Sigmoid colon (tissue), 4 donors: ENCODE results near the gene ALKBH1.
"Not testable (repeated sequence)": the region's sequence is repeated elsewhere in the genome, so short reads cannot be mapped to it uniquely, and the experiment has no call there.

Source experiments
- POLR2A ChIP-seq, 2 donors: fragments of 450-650 bp; IDR thresholded peaks; one replicate each; pipeline ENCODE4 v1.6.1; 2016; ENCODE audit warnings: antibody characterized with exemption in 2 of 2, mild to moderate bottlenecking in 2 of 2, moderate library complexity in 2 of 2
- POLR2AphosphoS5 ChIP-seq, 4 donors: sonication (generic); formaldehyde crosslinking; IDR thresholded peaks; one replicate each; pipeline ENCODE4 v1.6.1; 2017; ENCODE audit warnings: antibody characterized with exemption in 4 of 4

DNA sequence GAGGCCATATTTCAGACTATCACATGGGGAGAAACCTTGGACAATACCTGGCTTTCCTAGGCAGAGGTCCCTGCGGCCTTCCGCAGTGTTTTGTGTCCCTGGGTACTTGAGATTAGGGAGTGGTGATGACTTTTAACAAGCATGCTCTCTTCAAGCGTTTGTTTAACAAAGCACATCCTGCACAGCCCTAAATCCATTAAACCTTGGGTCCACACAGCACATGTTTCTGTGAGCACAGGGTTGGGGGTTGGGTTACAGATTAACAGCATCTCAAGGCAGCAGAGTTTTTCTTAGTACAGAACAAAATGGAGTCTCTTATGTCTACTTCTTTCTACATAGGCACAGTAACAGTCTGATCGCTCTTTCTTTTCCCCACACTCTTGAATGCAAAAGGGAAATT, 72.0 kb downstream of the ALKBH1 start:
- not testable (repeated sequence) for TF ChIP-seq POLR2AphosphoS5, POLR2A (IDR thresholded peaks at IDR 0.05)
